K562 (cell line): ENCODE measurements around the gene ST6GALNAC6. TPM values are rescaled to one million over a fixed set of nuclear protein-coding genes. Genes with fewer than 3 reads are reported as not detected.

Experiments used
- ATF6 ChIP-seq: sonication (generic); formaldehyde crosslinking; IDR thresholded peaks from 2 replicates; pipeline ENCODE4 v1.4.0; 2020; ENCODE audit warnings: mild to moderate bottlenecking, missing genetic modification reagents
- CBFA2T3 ChIP-seq: fragments of 450-650 bp; IDR thresholded peaks from 2 replicates; pipeline ENCODE4 v1.6.1; 2017
- DIDO1 ChIP-seq: fragments of 450-650 bp; IDR thresholded peaks from 2 replicates; pipeline ENCODE4 v1.6.1; 2016; ENCODE audit warnings: low read depth, missing biosample characterization, missing genetic modification characterization
- HDAC1 ChIP-seq, 2 experiments: fragments of 450-650 bp; IDR thresholded peaks; 2 replicates each; pipeline ENCODE4 v1.6.1; 2016 to 2017; ENCODE audit warnings: inconsistent platforms in 1 of 2, mild to moderate bottlenecking in 1 of 2, moderate library complexity in 1 of 2
- HMG20B ChIP-seq: fragments of 250-450 bp; sonication (Bioruptor Pico); IDR thresholded peaks from 2 replicates; pipeline ENCODE4 v1.5.0; 2021; ENCODE audit warnings: mild to moderate bottlenecking
- KAT7 ChIP-seq: sonication (generic); formaldehyde crosslinking; IDR thresholded peaks from 2 replicates; pipeline ENCODE4 v1.8.0; 2022; ENCODE audit warnings: missing genetic modification reagents, mild to moderate bottlenecking, borderline replicate concordance
- MAX ChIP-seq: sonication (generic); formaldehyde crosslinking; IDR thresholded peaks from 2 replicates; pipeline ENCODE4 v1.9.0; 2022; ENCODE audit warnings: mild to moderate bottlenecking, missing genetic modification reagents
- NONO ChIP-seq, 2 experiments: fragments of 200-400 bp in 1 of 2; fragments of 450-650 bp in 1 of 2; formaldehyde crosslinking in 1 of 2; IDR thresholded peaks; 2 replicates each; pipeline ENCODE4 v1.6.1; 2017; ENCODE audit warnings: low read depth in 2 of 2, mild to moderate bottlenecking in 2 of 2, moderate library complexity in 2 of 2, low read length in 1 of 2
- PRDM10 ChIP-seq: fragments of 450-650 bp; IDR thresholded peaks from 2 replicates; pipeline ENCODE4 v1.6.1; 2018; ENCODE audit not compliant: partially characterized antibody
- RFX1 ChIP-seq: fragments of 450-650 bp; IDR thresholded peaks from 2 replicates; pipeline ENCODE4 v1.6.1; 2016; ENCODE audit warnings: mild to moderate bottlenecking, moderate library complexity
- RREB1 ChIP-seq: fragments of 250-450 bp; sonication (Bioruptor Pico); IDR thresholded peaks from 2 replicates; pipeline ENCODE4 v1.4.0; 2020
- SPI1 ChIP-seq: IDR thresholded peaks from 2 replicates; pipeline ENCODE4 v1.6.1; 2011; ENCODE audit warnings: low read depth, low read length, control low read depth, borderline replicate concordance
- TBP ChIP-seq: optimal IDR thresholded peaks from 2 replicates; pipeline ENCODE3; 2011; ENCODE audit warnings: low read depth, low read length, improper control_type of control experiment
- ZNF3 ChIP-seq: fragments of 250-450 bp; sonication (Bioruptor Pico); IDR thresholded peaks from 2 replicates; pipeline ENCODE4 v1.5.0; 2021; ENCODE audit warnings: mild to moderate bottlenecking, moderate library complexity
- ZNF316 ChIP-seq: fragments of 450-650 bp; IDR thresholded peaks from 2 replicates; pipeline ENCODE4 v1.6.1; 2016
- ZNF589 ChIP-seq: fragments of 200-800 bp; sonication (Bioruptor generic); IDR thresholded peaks from 2 replicates; pipeline ENCODE4 v1.6.1; 2016; ENCODE audit warnings: low read depth, missing genetic modification characterization, missing compliant biosample characterization
- polyA plus RNA-seq, 8 experiments: library from polyadenylated mRNA; depleted of rRNA in 4 of 8; stranded (reverse) in 5 of 8; unstranded in 3 of 8; fragments of >200 nt; fragmentation: Nextera tagmentation in 2 of 8; fragmentation: Illumina TruSeq in 1 of 8; extraction: Ambion mirVana in 2 of 8; extraction: Trizol in 1 of 8; gene quantifications; 2 replicates each; pipeline versions ENCODE4 v1.2.1 to v1.2.3, GENCODE V29; 2011 to 2014; ENCODE audit warnings: inconsistent platforms in 1 of 8, missing spikeins in 1 of 8
- total RNA-seq, 7 experiments: library from RNA; depleted of rRNA in 6 of 7; stranded (reverse); fragments of >200 nt in 6 of 7; fragmentation: Illumina TruSeq in 2 of 7; extraction: Trizol in 2 of 7; gene quantifications; 2 replicates each; pipeline versions ENCODE4 v1.2.1 to v1.2.3, GENCODE V29; 2011 to 2021; ENCODE audit warnings: low replicate concordance in 1 of 7

Gene ST6GALNAC6
- total and polyA plus RNA-seq, 9 of the 15 experiments (the other 6 are each of a cell fraction or from before 2014, with no cell fraction given), result 0.13 to 23.0 (median 14.5) TPM

- TF ChIP-seq KAT7 (CRISPR knock-in tag), result peak; percentile 58; the same call in 1 of the 2 replicates
- TF ChIP-seq HDAC1 (IDR thresholded peaks at IDR 0.05), result 0 out of 4 replicates have a peak, but pooled peaks of 1 of the 2 experiments have one; percentile 25
- peak; percentile 7; the same call in 1 of the 2 replicates for TF ChIP-seq RREB1 (CRISPR knock-in tag)
- no peak for TF ChIP-seq DIDO1
- TF ChIP-seq MAX (CRISPR knock-in tag), result peak; percentile 29; the same call in 1 of the 2 replicates
- TF ChIP-seq ATF6 (CRISPR knock-in tag), result 0 out of 2 replicates have a peak, but pooled peaks have one; percentile 66
- no peak for TF ChIP-seq ZNF316
- no peak for TF ChIP-seq NONO (IDR thresholded peaks at IDR 0.05; ENCODE audit: low read depth in 2 of 2, low read length in 1 of 2)
- peak; percentile 62; the same call in 1 of the 2 replicates for TF ChIP-seq ZNF589 (CRISPR knock-in tag)
- no peak for TF ChIP-seq HMG20B (CRISPR knock-in tag)
- TF ChIP-seq RFX1, result no peak
- TF ChIP-seq PRDM10, result peak; percentile 67
- TF ChIP-seq ZNF3 (CRISPR knock-in tag), result no peak
- TF ChIP-seq SPI1, result no peak
- no peak for TF ChIP-seq TBP
- TF ChIP-seq CBFA2T3, result peak; percentile 16; the same call in 1 of the 2 replicates
These were observed 21.3 kb downstream of the ST6GALNAC6 start (continued) for GRCh38 chr9:127878001-127878651.
